ENCODE measurements around the gene UPF1.

The UPF1 gene

GRCh38 chr19:18861235-18861634 is 29.5 kb downstream of the UPF1 start:
- no peak for TF ChIP-seq TAF1 (IDR thresholded peaks at IDR 0.05; ENCODE audit: low read depth)
- TF ChIP-seq USF1 (IDR thresholded peaks at IDR 0.05): no peak
- TF ChIP-seq YY1 (IDR thresholded peaks at IDR 0.05; ENCODE audit: low read depth): no peak
- no peak for TF ChIP-seq TEAD4 (IDR thresholded peaks at IDR 0.05)
- TF ChIP-seq ZBTB7A (IDR thresholded peaks at IDR 0.05; ENCODE audit: low read depth): no peak
- TF ChIP-seq CREB1 (IDR thresholded peaks at IDR 0.05; ENCODE audit: low read depth): no peak
- no peak for TF ChIP-seq CEBPB (IDR thresholded peaks at IDR 0.05)

- TF ChIP-seq EGR1 (IDR thresholded peaks at IDR 0.05) (no peak), CEBPB (IDR thresholded peaks at IDR 0.05) (no peak), TCF12 (IDR thresholded peaks at IDR 0.05; ENCODE audit: low read depth) (no peak), YY1 (IDR thresholded peaks at IDR 0.05; ENCODE audit: low read depth) (no peak), NFIC (IDR thresholded peaks at IDR 0.05) (no peak), MAX (IDR thresholded peaks at IDR 0.05) (no peak), USF1 (IDR thresholded peaks at IDR 0.05) (no peak)
Observed at GRCh38 chr19:18861917-18862316, 30.2 kb downstream of the UPF1 start.

- TF ChIP-seq EP300 (IDR thresholded peaks at IDR 0.05; ENCODE audit: borderline replicate concordance) (no peak), CEBPB (IDR thresholded peaks at IDR 0.05) (no peak), TAF1 (IDR thresholded peaks at IDR 0.05; ENCODE audit: low read depth) (no peak), TCF12 (IDR thresholded peaks at IDR 0.05; ENCODE audit: low read depth) (no peak), REST (IDR thresholded peaks at IDR 0.05; ENCODE audit: low read depth) (no peak), FOXM1 (IDR thresholded peaks at IDR 0.05; ENCODE audit: borderline replicate concordance, low read depth) (no peak), TEAD4 (IDR thresholded peaks at IDR 0.05) (no peak), EGR1 (IDR thresholded peaks at IDR 0.05) (no peak), RAD21 (IDR thresholded peaks at IDR 0.05; ENCODE audit: low read depth) (no peak), CREB1 (IDR thresholded peaks at IDR 0.05; ENCODE audit: low read depth) (no peak), USF1 (IDR thresholded peaks at IDR 0.05) (no peak), ZBTB7A (IDR thresholded peaks at IDR 0.05; ENCODE audit: low read depth) (no peak), YY1 (IDR thresholded peaks at IDR 0.05; ENCODE audit: low read depth) (no peak), MAX (IDR thresholded peaks at IDR 0.05) (no peak), NFIC (IDR thresholded peaks at IDR 0.05) (no peak)
Observed at GRCh38 chr19:18862976-18863842, 31.4 kb downstream of the UPF1 start.

GRCh38 chr19:18863843-18864362 is 32.1 kb downstream of the UPF1 start:
- TF ChIP-seq EP300 (IDR thresholded peaks at IDR 0.05; ENCODE audit: borderline replicate concordance) (no peak), CREB1 (IDR thresholded peaks at IDR 0.05; ENCODE audit: low read depth) (no peak), CEBPB (IDR thresholded peaks at IDR 0.05) (no peak), TEAD4 (IDR thresholded peaks at IDR 0.05) (no peak), RAD21 (IDR thresholded peaks at IDR 0.05; ENCODE audit: low read depth) (no peak), ZBTB7A (IDR thresholded peaks at IDR 0.05; ENCODE audit: low read depth) (no peak), REST (IDR thresholded peaks at IDR 0.05; ENCODE audit: low read depth) (no peak), YY1 (IDR thresholded peaks at IDR 0.05; ENCODE audit: low read depth) (no peak), NFIC (IDR thresholded peaks at IDR 0.05) (no peak)

- TF ChIP-seq EP300 (IDR thresholded peaks at IDR 0.05; ENCODE audit: borderline replicate concordance) (no peak), USF1 (IDR thresholded peaks at IDR 0.05) (no peak), TEAD4 (IDR thresholded peaks at IDR 0.05) (no peak), MAX (IDR thresholded peaks at IDR 0.05) (no peak), TCF12 (IDR thresholded peaks at IDR 0.05; ENCODE audit: low read depth) (no peak), CREB1 (IDR thresholded peaks at IDR 0.05; ENCODE audit: low read depth) (no peak), YY1 (IDR thresholded peaks at IDR 0.05; ENCODE audit: low read depth) (no peak), REST (IDR thresholded peaks at IDR 0.05; ENCODE audit: low read depth) (no peak), FOXM1 (IDR thresholded peaks at IDR 0.05; ENCODE audit: borderline replicate concordance, low read depth) (no peak), CEBPB (IDR thresholded peaks at IDR 0.05) (no peak)
Observed at GRCh38 chr19:18865106-18865972, 33.6 kb downstream of the UPF1 start.
